ENCODE results near the gene ZFAND3. TPM values are rescaled to one million over a fixed set of nuclear protein-coding genes. Genes with fewer than 3 reads are reported as not detected.

The ZFAND3 gene
- total and polyA plus RNA-seq, 2 experiments from 2014 or later: 16.9 to 28.2 TPM

DNA sequence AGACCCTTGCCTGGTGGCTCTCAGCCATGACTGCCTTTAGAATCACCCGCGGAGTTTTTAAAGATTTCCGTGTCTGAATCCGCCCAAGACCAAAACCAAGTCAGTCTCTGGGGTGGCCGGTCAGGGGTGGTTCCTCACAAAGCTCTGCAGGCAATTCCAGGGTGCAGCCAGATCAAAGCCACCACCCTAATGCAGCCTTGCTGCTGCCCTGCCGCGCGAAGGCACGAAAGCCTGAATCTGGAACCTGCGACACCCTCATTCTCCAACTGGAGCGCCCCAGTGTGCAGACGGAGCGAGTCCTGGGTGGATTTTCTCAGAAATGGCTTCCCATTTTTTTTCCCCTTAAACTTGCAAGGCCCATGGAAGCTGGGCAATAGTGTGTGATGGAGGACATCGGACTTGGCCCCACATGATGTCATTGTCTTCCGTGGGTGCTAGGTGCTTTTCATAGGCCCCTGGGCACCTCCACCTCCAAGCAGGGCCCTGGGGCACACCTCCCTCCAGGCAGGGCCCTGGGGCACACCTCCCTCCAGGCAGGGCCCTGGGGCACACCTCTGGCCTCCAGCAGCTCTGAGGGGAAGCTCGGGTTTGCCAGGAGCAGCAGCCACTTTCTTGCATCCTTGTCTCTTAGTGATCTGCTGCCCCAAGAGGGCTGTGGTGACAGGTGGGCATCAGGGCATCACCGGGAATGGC, 343.1 kb downstream of the ZFAND3 start:
- Histone ChIP-seq H3K4me1 (ENCODE audit: insufficient read depth) (no peaks in the 10 kb centered on the region), H3K27ac (ENCODE audit: low read depth) (no peak overlapping the region), H3K79me2 (replicated peaks; ENCODE audit: insufficient read depth) (no peaks in the 10 kb centered on the region), H3K4me2 (no peak overlapping the region), H3K4me3 (no peak overlapping the region), H2AFZ (no peak overlapping the region), H3K9me2 (ENCODE audit: insufficient read depth) (no peaks in the 10 kb centered on the region), H3K36me3 (ENCODE audit: insufficient read depth) (no peaks in the 10 kb centered on the region), H3K27me3 (ENCODE audit: insufficient read depth) (no peaks in the 10 kb centered on the region), H3F3A (replicated peaks; ENCODE audit: low read depth) (no peaks in the 10 kb centered on the region), H4K20me1 (replicated peaks; ENCODE audit: insufficient read depth) (no peaks in the 10 kb centered on the region)
- peaks cover 24% of the 10 kb centered on the region for H3K27me3 Mint-ChIP-seq (ENCODE audit: insufficient read depth, low read depth, poor library complexity)
- no peak for DNase-seq (ENCODE audit: low spot score)
- H3K27ac Mint-ChIP-seq: no peak overlapping the region
- H3K4me3 Mint-ChIP-seq: no peak overlapping the region
- no peak for TF ChIP-seq ZNF331 (CRISPR knock-in tag; IDR thresholded peaks at IDR 0.05; ENCODE audit: low read depth)
- peaks cover 8% of the 10 kb centered on the region; the same call in 2 of the 3 replicates for H3K4me1 Mint-ChIP-seq
- H3K9me3 Mint-ChIP-seq: no peaks in the 10 kb centered on the region; the same call in 2 of the 3 replicates
- H3K36me3 Mint-ChIP-seq (ENCODE audit: low read depth): peaks cover 2% of the 10 kb centered on the region; the same call in 1 of the 3 replicates
- ATAC-seq: no peak

DNA sequence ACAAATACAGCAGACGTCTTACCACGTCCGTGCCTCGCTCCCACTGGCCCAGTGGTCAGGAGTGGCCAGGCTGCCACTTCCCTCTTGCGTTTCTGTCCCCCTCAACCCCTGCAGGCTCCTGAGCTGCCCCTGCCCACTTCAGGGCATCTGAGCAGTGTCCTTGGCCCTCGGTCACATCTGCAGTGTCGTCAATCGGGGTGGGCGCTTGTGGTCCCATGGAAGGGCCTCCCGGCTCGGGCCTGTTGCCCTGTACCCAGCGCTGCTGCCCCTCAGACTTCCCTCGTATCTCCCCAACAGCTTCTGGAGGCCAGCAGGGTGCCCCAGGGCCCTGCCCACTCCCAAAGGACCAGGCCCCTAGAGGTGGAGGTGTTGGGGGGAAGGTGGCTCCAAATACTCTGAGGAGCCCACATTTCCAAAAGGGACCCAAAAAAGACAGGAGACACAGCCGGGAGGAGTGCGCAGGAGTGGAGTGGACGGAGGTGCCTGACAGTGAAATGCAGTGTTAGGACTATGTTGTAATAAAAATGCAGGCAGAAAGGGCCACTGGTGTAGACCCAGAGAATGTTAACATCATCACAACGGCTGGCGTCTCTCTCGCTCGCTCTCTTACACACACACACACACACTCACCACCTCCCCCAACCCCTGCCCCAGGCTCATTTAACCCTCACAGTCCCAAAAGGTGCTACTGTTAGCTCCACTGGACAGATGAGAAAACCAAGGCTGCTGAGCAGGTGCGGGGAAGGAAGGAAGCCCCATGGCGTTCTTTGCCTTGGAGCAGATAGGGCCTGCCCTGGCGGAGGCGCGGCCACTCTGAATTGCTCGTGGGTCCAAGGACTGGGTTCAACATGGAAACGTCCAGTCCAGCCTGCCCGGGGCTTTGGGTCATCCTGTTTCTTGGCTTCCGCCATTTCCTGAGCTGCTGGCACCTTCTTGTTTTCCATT, 343.9 kb downstream of the ZFAND3 start:
- Histone ChIP-seq H3K4me1 (ENCODE audit: insufficient read depth) (no peaks in the 10 kb centered on the region), H3K27me3 (ENCODE audit: insufficient read depth) (no peaks in the 10 kb centered on the region), H3F3A (replicated peaks; ENCODE audit: low read depth) (no peaks in the 10 kb centered on the region), H2AFZ (no peak overlapping the region), H3K9me2 (ENCODE audit: insufficient read depth) (no peaks in the 10 kb centered on the region), H3K4me2 (no peak overlapping the region), H3K4me3 (no peak overlapping the region), H4K20me1 (replicated peaks; ENCODE audit: insufficient read depth) (no peaks in the 10 kb centered on the region), H3K79me2 (replicated peaks; ENCODE audit: insufficient read depth) (no peaks in the 10 kb centered on the region), H3K36me3 (ENCODE audit: insufficient read depth) (no peaks in the 10 kb centered on the region), H3K27ac (ENCODE audit: low read depth) (no peak overlapping the region)
- peaks cover 10% of the 10 kb centered on the region; the same call in 2 of the 3 replicates for H3K4me1 Mint-ChIP-seq
- ATAC-seq (no peak), DNase-seq (ENCODE audit: low spot score) (no peak)
- H3K27me3 Mint-ChIP-seq (ENCODE audit: insufficient read depth, low read depth, poor library complexity): peaks cover 19% of the 10 kb centered on the region
- TF ChIP-seq, protein P1, sequence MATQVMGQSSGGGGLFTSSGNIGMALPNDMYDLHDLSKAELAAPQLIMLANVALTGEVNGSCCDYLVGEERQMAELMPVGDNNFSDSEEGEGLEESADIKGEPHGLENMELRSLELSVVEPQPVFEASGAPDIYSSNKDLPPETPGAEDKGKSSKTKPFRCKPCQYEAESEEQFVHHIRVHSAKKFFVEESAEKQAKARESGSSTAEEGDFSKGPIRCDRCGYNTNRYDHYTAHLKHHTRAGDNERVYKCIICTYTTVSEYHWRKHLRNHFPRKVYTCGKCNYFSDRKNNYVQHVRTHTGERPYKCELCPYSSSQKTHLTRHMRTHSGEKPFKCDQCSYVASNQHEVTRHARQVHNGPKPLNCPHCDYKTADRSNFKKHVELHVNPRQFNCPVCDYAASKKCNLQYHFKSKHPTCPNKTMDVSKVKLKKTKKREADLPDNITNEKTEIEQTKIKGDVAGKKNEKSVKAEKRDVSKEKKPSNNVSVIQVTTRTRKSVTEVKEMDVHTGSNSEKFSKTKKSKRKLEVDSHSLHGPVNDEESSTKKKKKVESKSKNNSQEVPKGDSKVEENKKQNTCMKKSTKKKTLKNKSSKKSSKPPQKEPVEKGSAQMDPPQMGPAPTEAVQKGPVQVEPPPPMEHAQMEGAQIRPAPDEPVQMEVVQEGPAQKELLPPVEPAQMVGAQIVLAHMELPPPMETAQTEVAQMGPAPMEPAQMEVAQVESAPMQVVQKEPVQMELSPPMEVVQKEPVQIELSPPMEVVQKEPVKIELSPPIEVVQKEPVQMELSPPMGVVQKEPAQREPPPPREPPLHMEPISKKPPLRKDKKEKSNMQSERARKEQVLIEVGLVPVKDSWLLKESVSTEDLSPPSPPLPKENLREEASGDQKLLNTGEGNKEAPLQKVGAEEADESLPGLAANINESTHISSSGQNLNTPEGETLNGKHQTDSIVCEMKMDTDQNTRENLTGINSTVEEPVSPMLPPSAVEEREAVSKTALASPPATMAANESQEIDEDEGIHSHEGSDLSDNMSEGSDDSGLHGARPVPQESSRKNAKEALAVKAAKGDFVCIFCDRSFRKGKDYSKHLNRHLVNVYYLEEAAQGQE (IDR thresholded peaks at IDR 0.05; ENCODE audit: unreplicated experiment): no peak
- TF ChIP-seq ZNF331 (CRISPR knock-in tag; IDR thresholded peaks at IDR 0.05; ENCODE audit: low read depth) (no peak), NANOG (IDR thresholded peaks at IDR 0.05; ENCODE audit: borderline replicate concordance) (no peak)
- no peak overlapping the region for H3K27ac Mint-ChIP-seq
- H3K9me3 Mint-ChIP-seq: no peaks in the 10 kb centered on the region; the same call in 2 of the 3 replicates
- H3K4me3 Mint-ChIP-seq: no peak overlapping the region
- H3K36me3 Mint-ChIP-seq (ENCODE audit: low read depth): peaks cover 2% of the 10 kb centered on the region; the same call in 1 of the 3 replicates

Data from GM23338 (cell line).